Bronchial smooth muscle cell (primary cell): Measurements from ENCODE around the gene ALG11. TPM values are rescaled to one million over a fixed set of nuclear protein-coding genes. Genes with fewer than 3 reads are reported as not detected.

Experiments used
- total RNA-seq: library from RNA; depleted of rRNA; stranded (reverse); fragments of >200 nt; gene quantifications from 2 replicates; pipeline ENCODE4 v1.2.1, GENCODE V29; 2014

The ALG11 gene
- total RNA-seq, result 13.4 and 15.8 TPM in 2 replicates

GRCh38 chr13:52011632-52012511 lies at the start of gene ALG11:
ALG11 (plus strand) TSS chr13:52012398; CDS start chr13:52012419, 21 bp downstream.

GRCh38 chr13:52010890-52011631 lies 1.1 kb upstream of the ALG11 start, which contains the start of gene ATP7B:
ATP7B (minus strand) TSS chr13:52011450; CDS start chr13:52011337, 113 bp downstream.

GRCh38 chr13:52024481-52024880 lies 12.3 kb downstream of the ALG11 start, which contains the start of gene UTP14C:
UTP14C (plus strand) TSS chr13:52024691; CDS start chr13:52028805, 4,114 bp downstream.

Other genes starting within 250 kb of the ALG11 start
- 2.7 and 6.0 TPM in 2 replicates for gene DHRS12, start 208.2 kb upstream of the ALG11 start, total RNA-seq
- gene TMEM272, start 167.2 kb upstream of the ALG11 start, total RNA-seq, result not detected in 2 replicates
- gene CCDC70, start 150.4 kb upstream of the ALG11 start, total RNA-seq, result not detected in 2 replicates
- 0.79 and 1.5 TPM in 2 replicates for gene ATP7B, start 948 bp upstream of the ALG11 start, total RNA-seq
- 8.2 and 10.2 TPM in 2 replicates for gene UTP14C, start 12.3 kb downstream of the ALG11 start, total RNA-seq
- gene NEK5, start 116.7 kb downstream of the ALG11 start, total RNA-seq, result under 0.01 and 0.09 TPM in 2 replicates
- gene NEK3, start 147.2 kb downstream of the ALG11 start, total RNA-seq, result 9.0 and 9.3 TPM in 2 replicates